GM10847 (cell line): Measurements from ENCODE around the gene CORO7.

Source experiments
- POLR2A ChIP-seq: IDR thresholded peaks from 2 replicates; pipeline ENCODE4 v1.6.1; 2011; ENCODE audit not compliant: insufficient read length; ENCODE audit errors: extremely low read depth

Gene CORO7

GRCh38 chr16:4349332-4349731 lies 67.1 kb downstream of the CORO7 start:
- TF ChIP-seq POLR2A, result no peak

- no peak for TF ChIP-seq POLR2A
These were observed 68.5 kb downstream of the CORO7 start for GRCh38 chr16:4347765-4348509.

- TF ChIP-seq POLR2A, result no peak
These were observed 69.4 kb downstream of the CORO7 start for GRCh38 chr16:4347010-4347409.

GRCh38 chr16:4345836-4346781 lies 70.3 kb downstream of the CORO7 start:
- TF ChIP-seq POLR2A, result no peak

- no peak for TF ChIP-seq POLR2A
These were observed 71.2 kb downstream of the CORO7 start for GRCh38 chr16:4344983-4345835.

- no peak for TF ChIP-seq POLR2A
These were observed 73.3 kb downstream of the CORO7 start for GRCh38 chr16:4342866-4343744.

- no peak for TF ChIP-seq POLR2A
These were observed 75.1 kb downstream of the CORO7 start for GRCh38 chr16:4341250-4341649.

GRCh38 chr16:4340443-4340842 lies 76.0 kb downstream of the CORO7 start:
- TF ChIP-seq POLR2A, result no peak

GRCh38 chr16:4339909-4340308 lies 76.5 kb downstream of the CORO7 start:
- TF ChIP-seq POLR2A, result no peak

GRCh38 chr16:4339455-4339854 lies 76.9 kb downstream of the CORO7 start:
- no peak for TF ChIP-seq POLR2A

- no peak for TF ChIP-seq POLR2A
These were observed 77.6 kb downstream of the CORO7 start for GRCh38 chr16:4338712-4339299.

- no peak for TF ChIP-seq POLR2A
These were observed 78.2 kb downstream of the CORO7 start for GRCh38 chr16:4338125-4338582.

GRCh38 chr16:4337540-4338088 lies 78.8 kb downstream of the CORO7 start:
- no peak for TF ChIP-seq POLR2A
